ENCODE measurements around the gene CSNK1G3. TPM values are rescaled to one million over a fixed set of nuclear protein-coding genes. Genes with fewer than 3 reads are reported as not detected.

The CSNK1G3 gene
- total RNA-seq, 1 experiment from 2014 or later: 48.3 TPM

- Histone ChIP-seq H2BK12ac (ENCODE audit: insufficient read length, low read depth, low read length) (no peak overlapping the region), H3K23ac (ENCODE audit: insufficient read length, low read depth, low read length) (no peak overlapping the region), H4K91ac (ENCODE audit: insufficient read length, low read depth, low read length) (no peak overlapping the region), H3K56ac (ENCODE audit: insufficient read length, low read depth, low read length) (no peak overlapping the region), H3K79me1 (ENCODE audit: insufficient read depth, low read depth, low read length, poor library complexity, severe bottlenecking) (no peaks in the 10 kb centered on the region), H2BK5ac (ENCODE audit: insufficient read length, low read length) (no peak overlapping the region), H2BK120ac (ENCODE audit: low read depth, low read length, poor library complexity, severe bottlenecking) (no peak overlapping the region), H2BK20ac (ENCODE audit: low read depth, low read length, poor library complexity, severe bottlenecking) (no peak overlapping the region), H2AFZ (ENCODE audit: low read length) (no peak overlapping the region), H3K18ac (ENCODE audit: insufficient read length, low read depth, low read length) (no peak overlapping the region), H3K4me2 (ENCODE audit: insufficient read depth, insufficient read length, low read length) (no peak overlapping the region), H3K27ac (ENCODE audit: insufficient read length, low read depth, low read length) (no peak overlapping the region), H3K4ac (ENCODE audit: low read depth, low read length) (no peak overlapping the region), H3K9me3 (ENCODE audit: control insufficient read depth, low read depth, low read length) (no peaks in the 10 kb centered on the region), H3T11ph (ENCODE audit: low read length) (no peak overlapping the region), H2AK5ac (ENCODE audit: insufficient read length, low read length) (no peak overlapping the region), H4K5ac (ENCODE audit: insufficient read length, low read depth, low read length) (no peak overlapping the region), H3K27me3 (ENCODE audit: insufficient read depth, low read length) (no peaks in the 10 kb centered on the region), H3K4me1 (ENCODE audit: insufficient read depth, low read length) (peaks cover 2% of the 10 kb centered on the region; the same call in 1 of the 2 replicates), H3K79me2 (ENCODE audit: insufficient read depth, low read length) (no peaks in the 10 kb centered on the region), H3K23me2 (ENCODE audit: insufficient read length, low read depth, low read length, poor library complexity, severe bottlenecking) (no peaks in the 10 kb centered on the region), H4K8ac (replicated peaks; ENCODE audit: insufficient read length, low read depth, low read length) (no peak overlapping the region), H2BK15ac (ENCODE audit: low read depth, low read length) (no peak overlapping the region), H3K9ac (ENCODE audit: extremely low read depth, insufficient read length, low read length) (no peak overlapping the region), H3K14ac (ENCODE audit: insufficient read depth, low read length) (no peak overlapping the region), H4K20me1 (ENCODE audit: control insufficient read depth, insufficient read depth, insufficient read length) (no peaks in the 10 kb centered on the region)
- Mint-ChIP-seq H3K27me3 (ENCODE audit: low read depth) (no peaks in the 10 kb centered on the region), H3K4me3 (no peak overlapping the region), H3K36me3 (ENCODE audit: insufficient read depth in 1 of 3, low read depth in 3 of 3) (no peaks in the 10 kb centered on the region), H3K27ac (no peak overlapping the region), H3K4me1 (peaks cover 11 to 14% of the 10 kb centered on the region in 2 experiments), H3K9me3 (no peaks in the 10 kb centered on the region)
- TF ChIP-seq CTCF (conservative IDR thresholded peaks at IDR 0.05): no peak
- DNase-seq: no peak
- no CpG with 5 or more reads among the region's 3 CpGs for WGBS (ENCODE audit: extremely low coverage, insufficient read length, low lambda C conversion rate)
These were observed 9.9 kb upstream of the CSNK1G3 start for GRCh38 chr5:123502120-123502519.

All from H9 (cell line).